Keratinocyte (primary cell): ENCODE measurements around the gene TMEM178A.

ENCODE experiments used
- CTCF ChIP-seq, 3 experiments: IDR thresholded peaks in 1 of 3; conservative IDR thresholded peaks in 1 of 3; optimal IDR thresholded peaks in 1 of 3; 2 replicates in 2 of 3; 3 replicates in 1 of 3; pipeline versions ENCODE3 to v1.5.1; 2011; ENCODE audit warnings: low read length in 3 of 3, mild to moderate bottlenecking in 3 of 3, moderate library complexity in 2 of 3, control low read depth in 1 of 3, inconsistent platforms in 1 of 3; ENCODE audit not compliant: insufficient read depth in 2 of 3; ENCODE audit errors: extremely low read depth in 1 of 3
- EZH2 ChIP-seq: IDR thresholded peaks from one replicate; pipeline ENCODE4 v1.6.1; 2012; ENCODE audit warnings: inconsistent platforms, mild to moderate bottlenecking, low read length, moderate library complexity

GRCh38 chr2:39696101-39696553 lies 30.4 kb downstream of the TMEM178A start:
- no peak for TF ChIP-seq CTCF (optimal IDR thresholded peaks at IDR 0.05 in 1 of 3, IDR thresholded peaks at IDR 0.05 in 1 of 3, conservative IDR thresholded peaks at IDR 0.05 in 1 of 3; ENCODE audit: extremely low read depth in 1 of 3, insufficient read depth in 2 of 3, low read length in 3 of 3)
- no peak for TF ChIP-seq EZH2
